NB4 (cell line): Measurements from ENCODE around the gene TBL1XR1.

ENCODE experiments used
- CTCF ChIP-seq: IDR thresholded peaks from one replicate; pipeline ENCODE4 v1.5.1; 2012; ENCODE audit warnings: low read depth, low read length
- POLR2A ChIP-seq: IDR thresholded peaks from 2 replicates; pipeline ENCODE4 v1.6.1; 2011; ENCODE audit warnings: mild to moderate bottlenecking; ENCODE audit not compliant: insufficient read length; ENCODE audit errors: extremely low read depth

GRCh38 chr3:177237206-177237605, 39.9 kb upstream of the TBL1XR1 start:
- TF ChIP-seq CTCF (no peak), POLR2A (no peak)
